AG04450 (cell line): Measurements from ENCODE around the gene SVOP. TPM values are rescaled to one million over a fixed set of nuclear protein-coding genes. Genes with fewer than 3 reads are reported as not detected.
"Not testable (repeated sequence)": the region's sequence is repeated elsewhere in the genome, so short reads cannot be mapped to it uniquely, and the experiment has no call there.

Experiments used
- CTCF ChIA-PET: fragments of 300-600, 350-600 bp; formaldehyde crosslinking; extraction: SDS; loops from one replicate; lab custom pipeline; 2022; ENCODE audit warnings: antibody characterized with exemption, inconsistent platforms; lab: Charles Lee
- POLR2A ChIA-PET: fragments of 350-600 bp; formaldehyde crosslinking; extraction: SDS; loops from one replicate; lab custom pipeline; 2021; ENCODE audit warnings: antibody characterized with exemption, inconsistent platforms; lab: Yijun Ruan, JAX
- DNase-seq: peaks from one replicate; pipeline ENCODE4 v3.0.0-alpha.2; 2011; ENCODE audit warnings: low read depth, low spot score
- H3K27ac ChIP-seq: one replicate; pipeline ENCODE4 v1.5.1; 2012; ENCODE audit warnings: low read depth, low read length, control low read depth
- H3K27me3 ChIP-seq: one replicate; pipeline ENCODE4 v1.6.0; 2012; ENCODE audit warnings: low read length; ENCODE audit not compliant: control insufficient read depth, insufficient read depth
- H3K4me3 ChIP-seq: 2 replicates; pipeline ENCODE4 v1.5.1; 2011; ENCODE audit warnings: mild to moderate bottlenecking, low read depth, low read length, control low read depth
- H3K9me3 ChIP-seq: 2 replicates; pipeline ENCODE4 v1.5.1; 2012; ENCODE audit warnings: low read length; ENCODE audit not compliant: control insufficient read depth, insufficient read depth
- CTCF ChIP-seq: IDR thresholded peaks from 2 replicates; pipeline ENCODE4 v1.5.1; 2011; ENCODE audit warnings: low read depth, low read length, control low read depth, inconsistent platforms
- polyA plus RNA-seq: library from polyadenylated mRNA; depleted of rRNA; stranded (reverse); fragments of >200 nt; gene quantifications from 2 replicates; pipeline ENCODE4 v1.2.3, GENCODE V29; 2011

Gene SVOP
- polyA plus RNA-seq, 1 experiment = not detected

GRCh38 chr12:108862588-108862959, 158.3 kb downstream of the SVOP start:
- Histone ChIP-seq H3K9me3 (peaks cover 4% of the 10 kb centered on the region; the same call in 1 of the 2 replicates), H3K4me3 (no peak overlapping the region), H3K27me3 (no peaks in the 10 kb centered on the region), H3K27ac (no peak overlapping the region)
- no peak for TF ChIP-seq CTCF
- no peak for DNase-seq
- POLR2A ChIA-PET = no interaction called here
- CTCF ChIA-PET = interaction anchor here (2.3 kb wide), 1 partner anchor 22 kb away, joined by 5 read pairs; no protein-coding TSS in a partner anchor

- DNase-seq = no peak
- H3K4me3 ChIP-seq = no peak overlapping the region
- ChIA-PET CTCF (interaction anchor here (1.7 to 2.3 kb wide), 2 partner anchors 23 to 89 kb away, joined by 5 to 8 read pairs; no protein-coding TSS in a partner anchor), POLR2A (no interaction called here)
- no peaks in the 10 kb centered on the region for H3K27me3 ChIP-seq
- no peak overlapping the region for H3K27ac ChIP-seq
- TF ChIP-seq CTCF = no peak
- H3K9me3 ChIP-seq = peaks cover 4% of the 10 kb centered on the region; the same call in 1 of the 2 replicates
Observed at GRCh38 chr12:108861878-108862587, 158.8 kb downstream of the SVOP start.

- Histone ChIP-seq H3K27me3 (no peaks in the 10 kb centered on the region), H3K9me3 (peaks cover 4% of the 10 kb centered on the region; the same call in 1 of the 2 replicates), H3K27ac (no peak overlapping the region), H3K4me3 (no peak overlapping the region)
- POLR2A ChIA-PET = no interaction called here
- DNase-seq = no peak
- CTCF ChIA-PET = interaction anchor here (1.7 kb wide), 1 partner anchor 90 kb away, joined by 8 read pairs; no protein-coding TSS in a partner anchor
- no peak for TF ChIP-seq CTCF
Observed at GRCh38 chr12:108860443-108860842, 160.4 kb downstream of the SVOP start.

- H3K27ac ChIP-seq = no peak overlapping the region
- no peak for DNase-seq
- TF ChIP-seq CTCF = no peak
- ChIA-PET CTCF (interaction anchor here (1.0 kb wide), 1 partner anchor 195 kb away, joined by 3 read pairs; no protein-coding TSS in a partner anchor), POLR2A (no interaction called here)
- H3K27me3 ChIP-seq = no peaks in the 10 kb centered on the region
- H3K4me3 ChIP-seq = no peak overlapping the region
- H3K9me3 ChIP-seq = peaks cover 4% of the 10 kb centered on the region; the same call in 1 of the 2 replicates
Observed at GRCh38 chr12:108859923-108860291, 161.0 kb downstream of the SVOP start.

GRCh38 chr12:108859141-108859922, 161.5 kb downstream of the SVOP start:
- H3K9me3 ChIP-seq, H3K27me3 ChIP-seq, H3K4me3 ChIP-seq, DNase-seq, H3K27ac ChIP-seq, POLR2A ChIA-PET: not testable (repeated sequence)
- CTCF ChIA-PET = interaction anchor here (0.9 to 2.0 kb wide), 4 partner anchors 56 to 249 kb away, joined by 3 to 7 read pairs (median 4); no protein-coding TSS in a partner anchor
